ENCODE results near the gene TM2D1. TPM values are rescaled to one million over a fixed set of nuclear protein-coding genes. Genes with fewer than 3 reads are reported as not detected.

Gene TM2D1
- total RNA-seq, 2 donors from 2014 or later: 24.1 to 32.9 TPM

GRCh38 chr1:61670445-61670844, 54.5 kb downstream of the TM2D1 start:
- H3K9me3 ChIP-seq (ENCODE audit: control insufficient read depth, low read length): no peaks in the 10 kb centered on the region
- no peaks in the 10 kb centered on the region for H3K4me1 ChIP-seq (ENCODE audit: control insufficient read depth, insufficient read depth, low read length)
- H3K27me3 Mint-ChIP-seq (ENCODE audit: insufficient read depth): peaks cover 31% of the 10 kb centered on the region
- 92 to 100% methylated on average over 1 to 2 of the region's 2 CpGs for WGBS, 2 experiments (ENCODE audit: insufficient coverage in 1 of 2, insufficient read length in 1 of 2)
- no peaks in the 10 kb centered on the region for H3K4me1 Mint-ChIP-seq
- peaks cover 56% of the 10 kb centered on the region for H3K27me3 ChIP-seq (ENCODE audit: control insufficient read depth, insufficient read depth, low read length, poor library complexity, severe bottlenecking)
- no peaks in the 10 kb centered on the region for H3K36me3 ChIP-seq (ENCODE audit: control insufficient read depth, insufficient read depth, low read length)
- H3K9ac ChIP-seq (ENCODE audit: extremely low read depth, low read length, poor library complexity, severe bottlenecking): no peak overlapping the region
- no peak for DNase-seq
- no peak for TF ChIP-seq CTCF (conservative IDR thresholded peaks at IDR 0.05)
- H3K27ac ChIP-seq (ENCODE audit: low read depth, low read length): no peak overlapping the region
- no peak overlapping the region for H3K4me3 ChIP-seq (ENCODE audit: low read length)
- no peaks in the 10 kb centered on the region for H3K36me3 Mint-ChIP-seq (ENCODE audit: low read depth)
- H3K4me3 Mint-ChIP-seq: no peak overlapping the region
- H3K9me3 Mint-ChIP-seq: no peaks in the 10 kb centered on the region
- no peak overlapping the region for H3K27ac Mint-ChIP-seq

- DNase-seq: no peak
- peaks cover 52% of the 10 kb centered on the region for H3K27me3 ChIP-seq (ENCODE audit: control insufficient read depth, insufficient read depth, low read length, poor library complexity, severe bottlenecking)
- H3K9me3 Mint-ChIP-seq: no peaks in the 10 kb centered on the region
- no peaks in the 10 kb centered on the region for H3K9me3 ChIP-seq (ENCODE audit: control insufficient read depth, low read length)
- H3K9ac ChIP-seq (ENCODE audit: extremely low read depth, low read length, poor library complexity, severe bottlenecking): no peak overlapping the region
- H3K4me3 Mint-ChIP-seq: no peak overlapping the region
- no peaks in the 10 kb centered on the region for H3K36me3 ChIP-seq (ENCODE audit: control insufficient read depth, insufficient read depth, low read length)
- TF ChIP-seq CTCF (conservative IDR thresholded peaks at IDR 0.05): no peak
- 96 to 100% methylated on average over 2 to 3 of the region's 4 CpGs for WGBS, 2 experiments (ENCODE audit: insufficient coverage in 1 of 2, insufficient read length in 1 of 2)
- H3K27me3 Mint-ChIP-seq (ENCODE audit: insufficient read depth): peaks cover 27% of the 10 kb centered on the region
- H3K27ac Mint-ChIP-seq: no peak overlapping the region
- no peaks in the 10 kb centered on the region for H3K4me1 ChIP-seq (ENCODE audit: control insufficient read depth, insufficient read depth, low read length)
- no peaks in the 10 kb centered on the region for H3K36me3 Mint-ChIP-seq (ENCODE audit: low read depth)
- H3K4me3 ChIP-seq (ENCODE audit: low read length): no peak overlapping the region
- H3K27ac ChIP-seq (ENCODE audit: low read depth, low read length): no peak overlapping the region
- no peaks in the 10 kb centered on the region for H3K4me1 Mint-ChIP-seq
These were observed 54.9 kb downstream of the TM2D1 start for GRCh38 chr1:61670016-61670415.

- 86 to 100% methylated on average over 1 to 2 of the region's 2 CpGs for WGBS, 2 experiments (ENCODE audit: insufficient coverage in 1 of 2, insufficient read length in 1 of 2)
- no peaks in the 10 kb centered on the region for H3K9me3 ChIP-seq (ENCODE audit: control insufficient read depth, low read length)
- no peaks in the 10 kb centered on the region for H3K27me3 ChIP-seq (ENCODE audit: control insufficient read depth, insufficient read depth, low read length, poor library complexity, severe bottlenecking)
- Mint-ChIP-seq H3K4me3 (no peak overlapping the region), H3K27ac (no peak overlapping the region), H3K4me1 (no peaks in the 10 kb centered on the region), H3K36me3 (ENCODE audit: low read depth) (no peaks in the 10 kb centered on the region), H3K27me3 (ENCODE audit: insufficient read depth) (no peaks in the 10 kb centered on the region), H3K9me3 (no peaks in the 10 kb centered on the region)
- no peak overlapping the region for H3K27ac ChIP-seq (ENCODE audit: low read depth, low read length)
- H3K36me3 ChIP-seq (ENCODE audit: control insufficient read depth, insufficient read depth, low read length): no peaks in the 10 kb centered on the region
- no peak overlapping the region for H3K9ac ChIP-seq (ENCODE audit: extremely low read depth, low read length, poor library complexity, severe bottlenecking)
- DNase-seq: no peak
- no peak overlapping the region for H3K4me3 ChIP-seq (ENCODE audit: low read length)
- peak; percentile 68 for TF ChIP-seq CTCF (conservative IDR thresholded peaks at IDR 0.05)
- no peaks in the 10 kb centered on the region for H3K4me1 ChIP-seq (ENCODE audit: control insufficient read depth, insufficient read depth, low read length)
These were observed 65.9 kb downstream of the TM2D1 start for GRCh38 chr1:61659061-61659460.
